K562 (cell line): Measurements from ENCODE around the gene TSC22D2. TPM values are rescaled to one million over a fixed set of nuclear protein-coding genes. Genes with fewer than 3 reads are reported as not detected.

Source experiments
- BRF2 ChIP-seq: IDR thresholded peaks from 3 replicates; pipeline ENCODE4 v1.6.1; 2011; ENCODE audit warnings: borderline replicate concordance, mild to moderate bottlenecking; ENCODE audit not compliant: insufficient read length, insufficient read depth
- CHAMP1 ChIP-seq: fragments of 450-650 bp; IDR thresholded peaks from 2 replicates; pipeline ENCODE4 v1.6.1; 2016; ENCODE audit warnings: mild to moderate bottlenecking
- CLOCK ChIP-seq: fragments of 250-450 bp; sonication (Bioruptor Pico); IDR thresholded peaks from 2 replicates; pipeline ENCODE4 v1.4.0; 2020; ENCODE audit warnings: mild to moderate bottlenecking, moderate library complexity, borderline replicate concordance
- COPS2 ChIP-seq: fragments of 450-650 bp; conservative IDR thresholded peaks from 2 replicates; pipeline ENCODE4 v1.6.1; 2016; ENCODE audit warnings: mild to moderate bottlenecking, moderate library complexity
- CREB5 ChIP-seq: fragments of 250-450 bp; sonication (Bioruptor Pico); IDR thresholded peaks from 2 replicates; pipeline ENCODE4 v1.5.0; 2020; ENCODE audit warnings: mild to moderate bottlenecking
- DIDO1 ChIP-seq: fragments of 450-650 bp; IDR thresholded peaks from 2 replicates; pipeline ENCODE4 v1.6.1; 2016; ENCODE audit warnings: low read depth, missing biosample characterization, missing genetic modification characterization
- FOSL1 ChIP-seq: fragments of 200-800 bp; sonication (Bioruptor generic); conservative IDR thresholded peaks from 2 replicates; pipeline ENCODE4 v1.6.1; 2016; ENCODE audit warnings: missing genetic modification characterization, missing compliant biosample characterization
- FUS ChIP-seq: fragments of 200-400 bp; formaldehyde crosslinking; optimal IDR thresholded peaks from 2 replicates; pipeline ENCODE3; 2017; ENCODE audit warnings: low read depth, low read length
- KLF6 ChIP-seq: fragments of 250-450 bp; sonication (Bioruptor Pico); IDR thresholded peaks from 2 replicates; pipeline ENCODE4 v1.4.0; 2020; ENCODE audit warnings: mild to moderate bottlenecking, moderate library complexity, borderline replicate concordance
- MIER1 ChIP-seq: fragments of 450-650 bp; IDR thresholded peaks from 2 replicates; pipeline ENCODE4 v1.6.1; 2016; ENCODE audit warnings: antibody characterized with exemption, mild to moderate bottlenecking, low read depth
- MYBL2 ChIP-seq, 2 experiments: fragments of 450-650 bp in 1 of 2; sonication (generic) in 1 of 2; formaldehyde crosslinking in 1 of 2; IDR thresholded peaks; 2 replicates each; pipeline versions ENCODE4 v1.6.1 to v1.8.1; 2017 to 2022; ENCODE audit warnings: borderline replicate concordance in 1 of 2, inconsistent platforms in 1 of 2, low read depth in 1 of 2, mild to moderate bottlenecking in 1 of 2, missing genetic modification reagents in 1 of 2, moderate library complexity in 1 of 2
- NCOA4 ChIP-seq: fragments of 450-650 bp; IDR thresholded peaks from 2 replicates; pipeline ENCODE4 v1.6.1; 2018; ENCODE audit warnings: mild to moderate bottlenecking; ENCODE audit not compliant: partially characterized antibody
- NCOR1 ChIP-seq: fragments of 450-650 bp; IDR thresholded peaks from 2 replicates; pipeline ENCODE4 v1.6.1; 2016; ENCODE audit warnings: mild to moderate bottlenecking, moderate library complexity
- NR2C1 ChIP-seq, 2 experiments: fragments of 450-650 bp; IDR thresholded peaks; 2 replicates each; pipeline ENCODE4 v1.6.1; 2017; ENCODE audit warnings: mild to moderate bottlenecking in 2 of 2, antibody characterized with exemption in 1 of 2, inconsistent platforms in 1 of 2, missing compliant biosample characterization in 1 of 2, missing genetic modification characterization in 1 of 2
- RCOR1 ChIP-seq, 2 experiments: IDR thresholded peaks; 2 replicates each; pipeline ENCODE4 v1.6.1; 2012; ENCODE audit warnings: low read depth in 2 of 2, low read length in 2 of 2, borderline replicate concordance in 1 of 2, improper control_type of control experiment in 1 of 2
- USF2 ChIP-seq: sonication (generic); formaldehyde crosslinking; IDR thresholded peaks from 2 replicates; pipeline ENCODE4 v1.5.0; 2020; ENCODE audit warnings: missing genetic modification reagents
- ZNF311 ChIP-seq: fragments of 250-450 bp; sonication (Bioruptor Pico); IDR thresholded peaks from 2 replicates; pipeline ENCODE4 v1.4.0; 2020; ENCODE audit warnings: mild to moderate bottlenecking, moderate library complexity
- ZNF583 ChIP-seq: fragments of 250-450 bp; sonication (Bioruptor Pico); IDR thresholded peaks from 2 replicates; pipeline ENCODE4 v1.4.0; 2020
- ZNF644 ChIP-seq: fragments of 200-800 bp; sonication (Bioruptor generic); IDR thresholded peaks from 2 replicates; pipeline ENCODE4 v1.6.1; 2016; ENCODE audit warnings: low read depth, missing genetic modification characterization, missing compliant biosample characterization
- ZNF696 ChIP-seq: fragments of 250-450 bp; sonication (Bioruptor Pico); conservative IDR thresholded peaks from 2 replicates; pipeline ENCODE4 v1.4.0; 2020; ENCODE audit warnings: mild to moderate bottlenecking, moderate library complexity
- polyA plus RNA-seq, 8 experiments: library from polyadenylated mRNA; depleted of rRNA in 4 of 8; stranded (reverse) in 5 of 8; unstranded in 3 of 8; fragments of >200 nt; fragmentation: Nextera tagmentation in 2 of 8; fragmentation: Illumina TruSeq in 1 of 8; extraction: Ambion mirVana in 2 of 8; extraction: Trizol in 1 of 8; gene quantifications; 2 replicates each; pipeline versions ENCODE4 v1.2.1 to v1.2.3, GENCODE V29; 2011 to 2014; ENCODE audit warnings: inconsistent platforms in 1 of 8, missing spikeins in 1 of 8
- total RNA-seq, 7 experiments: library from RNA; depleted of rRNA in 6 of 7; stranded (reverse); fragments of >200 nt in 6 of 7; fragmentation: Illumina TruSeq in 2 of 7; extraction: Trizol in 2 of 7; gene quantifications; 2 replicates each; pipeline versions ENCODE4 v1.2.1 to v1.2.3, GENCODE V29; 2011 to 2021; ENCODE audit warnings: low replicate concordance in 1 of 7

TSC22D2 gene
- total and polyA plus RNA-seq, 9 of the 15 experiments (the other 6 are each of a cell fraction or from before 2014, with no cell fraction given) = 5.5 to 44.0 (median 19.3) TPM

- peak; percentile 85; the same call in 1 of the 2 replicates for TF ChIP-seq CHAMP1
- no peak for TF ChIP-seq NCOR1
- no peak for TF ChIP-seq USF2 (CRISPR knock-in tag)
- no peak for TF ChIP-seq MYBL2 (IDR thresholded peaks at IDR 0.05; ENCODE audit: low read depth)
- TF ChIP-seq MYBL2 (CRISPR knock-in tag; IDR thresholded peaks at IDR 0.05; ENCODE audit: borderline replicate concordance) = no peak
- TF ChIP-seq ZNF311 = no peak
- no peak for TF ChIP-seq ZNF583 (CRISPR knock-in tag)
- no peak for TF ChIP-seq FUS
- TF ChIP-seq FOSL1 (tag) = no peak
- TF ChIP-seq NCOA4 = no peak
- no peak for TF ChIP-seq DIDO1 (tag)
- no peak for TF ChIP-seq KLF6 (CRISPR knock-in tag)
- no peak for TF ChIP-seq ZNF644 (tag)
- TF ChIP-seq BRF2 = no peak
- no peak for TF ChIP-seq COPS2
- no peak for TF ChIP-seq CLOCK (CRISPR knock-in tag)
- no peak for TF ChIP-seq NR2C1 (IDR thresholded peaks at IDR 0.05)
- no peak for TF ChIP-seq NR2C1 (tag; IDR thresholded peaks at IDR 0.05)
- TF ChIP-seq MIER1 = 0 out of 2 replicates have a peak, but pooled peaks have one; percentile 18
- TF ChIP-seq RCOR1 (IDR thresholded peaks at IDR 0.05; ENCODE audit: borderline replicate concordance in 1 of 2, low read depth in 2 of 2, low read length in 2 of 2) = no peak
- TF ChIP-seq ZNF696 (CRISPR knock-in tag) = no peak
- TF ChIP-seq CREB5 = no peak
Observed at GRCh38 chr3:150484410-150484809, 76.3 kb downstream of the TSC22D2 start (continued).
